Lower leg skin (tissue), 3 donors: ENCODE measurements around the gene ZNF800.

Experiments used
- CTCF ChIP-seq, 3 donors: fragments of 450-650 bp; IDR thresholded peaks; one replicate each; pipeline ENCODE4 v1.5.1; 2016; ENCODE audit warnings: antibody characterized with exemption in 3 of 3, mild to moderate bottlenecking in 3 of 3, moderate library complexity in 2 of 3
- POLR2A ChIP-seq, 2 donors: fragments of 450-650 bp; IDR thresholded peaks; one replicate each; pipeline ENCODE4 v1.6.1; 2016 to 2017; ENCODE audit warnings: antibody characterized with exemption in 2 of 2, mild to moderate bottlenecking in 1 of 2, moderate library complexity in 1 of 2

GRCh38 chr7:127413962-127414361 lies 21.5 kb upstream of the ZNF800 start:
- TF ChIP-seq CTCF (IDR thresholded peaks at IDR 0.05), result no peak
- no peak for TF ChIP-seq POLR2A (IDR thresholded peaks at IDR 0.05)
